Body of pancreas (tissue), 4 donors: ENCODE data around the gene PAQR8. TPM values are rescaled to one million over a fixed set of nuclear protein-coding genes. Genes with fewer than 3 reads are reported as not detected.
A peak's percentile ranks its signal among the peaks of the same experiment; 100 is the strongest.

Experiments
- ATAC-seq: fragments of 150-250 bp; one replicate; pipeline ENCODE4 v1.9.1; 2016
- DNase-seq, 4 donors: peaks; one replicate each; pipeline ENCODE4 v3.0.0-alpha.2; 2019
- H3K27ac ChIP-seq, 4 donors: fragments of 200-600 bp; sonication (generic); 1 replicate in 3 of 4; 2 replicates in 1 of 4; pipeline versions ENCODE4 v1.5.1 to v1.6.1; 2016 to 2019; ENCODE audit warnings: mild to moderate bottlenecking in 1 of 4, mixed read lengths in 1 of 4, moderate library complexity in 1 of 4
- H3K27me3 ChIP-seq, 2 donors: fragments of 200-600 bp; sonication (generic); one replicate each; pipeline ENCODE4 v1.6.0; 2016; ENCODE audit warnings: mild to moderate bottlenecking in 1 of 2
- H3K36me3 ChIP-seq, 2 donors: fragments of 200-600 bp; sonication (generic); replicated peaks in 1 of 2; 2 replicates each; pipeline ENCODE4 v1.5.1; 2016; ENCODE audit warnings: low read depth in 2 of 2; ENCODE audit not compliant: insufficient read depth in 1 of 2
- H3K4me1 ChIP-seq: fragments of 200-600 bp; sonication (generic); one replicate; pipeline ENCODE4 v1.6.0; 2016
- H3K4me3 ChIP-seq, 2 donors: fragments of 200-600 bp; sonication (generic); 1 replicate in 1 of 2; 2 replicates in 1 of 2; pipeline ENCODE4 v1.5.1; 2016 to 2019
- H3K9me3 ChIP-seq, 3 donors: fragments of 200-600 bp; sonication (generic); 1 replicate in 2 of 3; 2 replicates in 1 of 3; pipeline ENCODE4 v1.5.1; 2016
- POLR2A ChIP-seq, 3 donors: fragments of 450-650 bp; IDR thresholded peaks; one replicate each; pipeline ENCODE4 v1.6.1; 2016; ENCODE audit warnings: antibody characterized with exemption in 3 of 3, mild to moderate bottlenecking in 2 of 3
- WGBS, 2 donors: methylation state at CpG; one replicate each; pipeline ENCODE4 v1.1.5; 2017; 5-methylcytosine and 5-hydroxymethylcytosine counted together
- intact Hi-C: fragments of 100-400 bp; cut with DNase I; formaldehyde crosslinking; loops from one replicate; pipeline ENCODE4 v1.15.1; 2023
- total RNA-seq, 2 donors: library from RNA; depleted of rRNA; stranded (reverse); fragments of >200 nt; gene quantifications; one replicate each; pipeline ENCODE4 v1.1.0, GENCODE V29; 2016
- TF ChIP-seq, protein P1 (sequence below), 7 experiments: fragments of 450-650 bp in 4 of 7; fragments of 200-600 bp in 3 of 7; sonication (generic) in 3 of 7; IDR thresholded peaks; one replicate each; pipeline ENCODE4 v1.5.1; 2016 to 2019; ENCODE audit warnings: antibody characterized with exemption in 7 of 7

Gene PAQR8
- total RNA-seq, 2 donors from 2014 or later, result 4.0 to 4.9 TPM

DNA sequence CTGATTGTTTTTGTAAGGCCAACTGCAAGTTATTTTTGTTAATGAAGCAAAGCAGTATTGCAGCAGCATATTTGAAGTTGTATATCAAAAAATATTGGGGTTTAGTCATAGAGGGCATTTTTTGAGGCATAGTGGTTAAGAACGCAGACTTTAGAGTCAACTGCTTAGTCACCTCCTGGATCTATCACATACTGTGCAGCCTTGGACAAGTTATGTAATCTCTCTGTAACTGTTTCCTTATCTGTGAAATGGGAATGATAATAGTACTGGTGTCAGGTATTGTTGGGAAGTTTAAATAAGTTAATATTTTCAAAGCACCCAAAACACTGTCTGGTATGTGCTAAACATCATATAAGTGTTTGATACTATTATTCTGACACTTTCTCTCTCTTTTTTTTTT is 31.0 kb downstream of the PAQR8 start:
- WGBS, 2 donors, result 63 to 67% methylated on average over 1 of the region's 1 CpG
- Histone ChIP-seq H3K27me3 (no peaks in the 10 kb centered on the region), H3K4me3 (no peak overlapping the region), H3K27ac (no peak overlapping the region), H3K9me3 (no peaks in the 10 kb centered on the region), H3K36me3 (no peaks in the 10 kb centered on the region), H3K4me1 (peaks cover 27% of the 10 kb centered on the region)
- DNase-seq, result no peak
- no peak for TF ChIP-seq POLR2A (IDR thresholded peaks at IDR 0.05)
- TF ChIP-seq, protein P1, sequence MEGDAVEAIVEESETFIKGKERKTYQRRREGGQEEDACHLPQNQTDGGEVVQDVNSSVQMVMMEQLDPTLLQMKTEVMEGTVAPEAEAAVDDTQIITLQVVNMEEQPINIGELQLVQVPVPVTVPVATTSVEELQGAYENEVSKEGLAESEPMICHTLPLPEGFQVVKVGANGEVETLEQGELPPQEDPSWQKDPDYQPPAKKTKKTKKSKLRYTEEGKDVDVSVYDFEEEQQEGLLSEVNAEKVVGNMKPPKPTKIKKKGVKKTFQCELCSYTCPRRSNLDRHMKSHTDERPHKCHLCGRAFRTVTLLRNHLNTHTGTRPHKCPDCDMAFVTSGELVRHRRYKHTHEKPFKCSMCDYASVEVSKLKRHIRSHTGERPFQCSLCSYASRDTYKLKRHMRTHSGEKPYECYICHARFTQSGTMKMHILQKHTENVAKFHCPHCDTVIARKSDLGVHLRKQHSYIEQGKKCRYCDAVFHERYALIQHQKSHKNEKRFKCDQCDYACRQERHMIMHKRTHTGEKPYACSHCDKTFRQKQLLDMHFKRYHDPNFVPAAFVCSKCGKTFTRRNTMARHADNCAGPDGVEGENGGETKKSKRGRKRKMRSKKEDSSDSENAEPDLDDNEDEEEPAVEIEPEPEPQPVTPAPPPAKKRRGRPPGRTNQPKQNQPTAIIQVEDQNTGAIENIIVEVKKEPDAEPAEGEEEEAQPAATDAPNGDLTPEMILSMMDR (IDR thresholded peaks at IDR 0.05), result no peak
- intact Hi-C loops, result no loop called here
- no peak for ATAC-seq

DNA sequence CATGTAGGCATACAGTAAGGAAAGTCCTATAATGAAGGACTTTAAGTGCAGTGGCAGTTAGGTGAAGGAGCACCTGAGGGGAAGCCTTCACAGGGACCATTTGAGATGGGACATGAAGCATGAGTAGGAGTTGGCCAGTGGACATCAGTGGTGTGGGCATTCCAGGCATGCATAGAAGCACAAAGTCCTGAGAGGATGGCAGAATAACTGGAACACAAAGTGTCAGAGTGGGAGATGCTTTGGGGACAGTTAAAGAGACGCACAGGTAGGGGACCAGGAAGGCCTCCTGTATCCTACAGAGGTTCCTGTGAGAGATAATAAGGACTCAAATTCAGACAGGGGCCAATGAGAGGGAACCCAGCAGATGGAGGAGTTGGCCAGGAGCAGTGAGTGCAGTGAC is 31.8 kb downstream of the PAQR8 start:
- Histone ChIP-seq H3K4me3 (no peak overlapping the region), H3K4me1 (peaks cover 19% of the 10 kb centered on the region), H3K27me3 (no peaks in the 10 kb centered on the region), H3K9me3 (no peaks in the 10 kb centered on the region), H3K27ac (no peak overlapping the region), H3K36me3 (no peaks in the 10 kb centered on the region)
- intact Hi-C loops, result no loop called here
- DNase-seq (no peak), ATAC-seq (no peak)
- WGBS, 2 donors, result 88 to 100% methylated on average over 1 of the region's 1 CpG
- TF ChIP-seq POLR2A (IDR thresholded peaks at IDR 0.05), result no peak
- TF ChIP-seq, protein P1 (IDR thresholded peaks at IDR 0.05), result no peak

DNA sequence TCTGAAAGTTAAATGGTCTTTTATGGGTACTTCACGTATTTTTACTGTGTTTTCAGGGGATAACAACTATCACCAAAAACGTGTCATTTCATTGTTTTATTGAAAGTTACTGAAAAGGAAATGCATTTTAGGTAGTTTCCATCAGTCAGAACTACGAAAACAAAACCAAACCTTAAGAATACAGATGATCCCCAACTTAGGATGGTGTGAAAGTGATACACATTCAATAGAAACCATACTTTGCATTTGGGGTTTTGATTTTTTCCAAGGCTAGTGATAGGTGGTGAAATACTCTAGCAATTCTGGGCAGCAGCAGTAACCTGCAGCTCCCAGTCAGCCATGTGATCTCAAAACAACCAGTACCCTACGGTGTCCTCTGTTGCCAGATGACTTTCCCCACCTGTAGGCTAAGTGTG is 32.3 kb downstream of the PAQR8 start:
- no peak for ATAC-seq
- TF ChIP-seq POLR2A (IDR thresholded peaks at IDR 0.05), result no peak
- TF ChIP-seq, protein P1 (IDR thresholded peaks at IDR 0.05), result no peak
- H3K4me1 ChIP-seq, result peaks cover 15% of the 10 kb centered on the region
- 66 to 73% methylated on average over 4 of the region's 4 CpGs for WGBS, 2 donors
- no peak overlapping the region for H3K4me3 ChIP-seq
- no peak overlapping the region for H3K27ac ChIP-seq
- intact Hi-C loops, result no loop called here
- DNase-seq, result no peak
- no peaks in the 10 kb centered on the region for H3K9me3 ChIP-seq
- no peaks in the 10 kb centered on the region for H3K36me3 ChIP-seq
- no peaks in the 10 kb centered on the region for H3K27me3 ChIP-seq

DNA sequence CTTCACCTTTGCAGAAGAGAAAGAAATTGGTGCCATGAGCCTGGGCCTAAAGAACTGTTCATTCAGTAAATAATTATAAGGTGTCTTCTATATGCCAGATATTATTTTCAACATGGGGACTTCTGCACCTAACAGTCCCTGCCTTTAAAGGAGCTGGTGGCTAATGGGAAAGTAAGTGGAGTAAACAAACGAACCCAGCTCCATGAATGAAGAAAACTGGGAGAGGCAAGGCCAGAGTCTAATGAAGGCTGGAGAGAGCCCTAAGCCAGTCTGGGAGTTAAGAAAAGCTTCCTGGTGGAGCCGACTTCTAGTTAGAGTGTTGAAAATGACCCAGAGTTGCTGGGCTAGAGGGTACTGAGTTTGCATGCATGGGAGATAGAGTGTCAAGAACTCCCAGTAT is 34.0 kb downstream of the PAQR8 start:
- Histone ChIP-seq H3K4me3 (no peak overlapping the region), H3K27ac (no peak overlapping the region), H3K4me1 (no peaks in the 10 kb centered on the region), H3K36me3 (no peaks in the 10 kb centered on the region), H3K9me3 (no peaks in the 10 kb centered on the region), H3K27me3 (no peaks in the 10 kb centered on the region)
- WGBS, 2 donors, result 55 to 66% methylated on average over 2 of the region's 2 CpGs
- TF ChIP-seq POLR2A (IDR thresholded peaks at IDR 0.05), result no peak
- TF ChIP-seq, protein P1 (IDR thresholded peaks at IDR 0.05), result no peak
- intact Hi-C loops, result no loop called here
- ATAC-seq (no peak), DNase-seq (no peak)

DNA sequence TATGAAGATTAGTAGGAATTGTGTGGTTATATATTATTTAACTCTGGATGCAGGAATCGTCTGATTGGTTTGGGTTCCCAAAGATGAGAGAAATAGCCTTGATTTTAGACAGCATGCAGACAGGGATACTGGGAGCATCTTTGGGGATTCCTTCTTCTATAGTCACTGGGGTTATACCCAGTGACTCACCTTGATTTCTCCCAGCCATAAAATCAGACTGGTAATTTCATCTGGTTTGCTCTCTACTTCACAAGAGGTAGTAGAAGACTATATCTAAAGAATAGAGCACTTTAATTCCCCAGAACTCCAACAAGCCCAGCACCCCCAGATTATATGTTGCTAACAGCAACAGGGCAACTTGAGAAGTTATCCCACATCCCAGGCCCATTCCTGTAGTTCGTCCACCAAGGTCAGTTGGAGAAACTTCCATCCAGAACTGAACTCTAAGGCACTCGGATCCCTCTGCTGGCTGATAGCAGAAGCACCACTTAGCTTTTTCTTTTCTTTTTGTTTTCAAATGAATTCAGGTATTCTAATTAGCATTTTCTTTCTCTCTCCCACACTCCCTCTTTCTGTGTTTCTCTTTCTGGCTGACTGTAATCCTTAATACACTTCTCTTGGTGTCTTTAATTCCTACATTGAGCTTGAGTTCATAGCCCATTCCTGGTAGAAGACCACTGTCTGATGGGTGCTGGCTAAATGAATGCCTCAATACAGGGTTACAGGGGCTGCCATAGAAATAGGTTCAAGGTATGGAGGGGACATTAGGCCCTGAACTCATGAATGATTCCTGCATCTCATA is 37.8 kb downstream of the PAQR8 start:
- Histone ChIP-seq H3K36me3 (no peaks in the 10 kb centered on the region), H3K9me3 (no peaks in the 10 kb centered on the region), H3K27me3 (no peaks in the 10 kb centered on the region), H3K27ac (no peak overlapping the region), H3K4me1 (no peaks in the 10 kb centered on the region), H3K4me3 (no peak overlapping the region)
- 30 to 32% methylated on average over 3 of the region's 3 CpGs for WGBS, 2 donors
- peak; percentile 35 to 56 (median 50) for DNase-seq
- TF ChIP-seq, protein P1 (IDR thresholded peaks at IDR 0.05), result peak; percentile 66 to 90 (median 80)
- TF ChIP-seq POLR2A (IDR thresholded peaks at IDR 0.05), result no peak
- intact Hi-C loops, result no loop called here
- peak; percentile 80 for ATAC-seq
